ENCODE results near the gene CYP4F22.

The CYP4F22 gene

GRCh38 chr19:15595069-15595468, 86.7 kb downstream of the CYP4F22 start:
- no peaks in the 10 kb centered on the region for H3F3A ChIP-seq (ENCODE audit: insufficient read depth, low read length)
- H3K9ac ChIP-seq (ENCODE audit: low read length): no peak overlapping the region
- H3K27ac ChIP-seq (ENCODE audit: low read length): no peak overlapping the region
- peaks cover 29% of the 10 kb centered on the region for H3K27me3 ChIP-seq (replicated peaks; ENCODE audit: insufficient read depth, low read length)
- no peaks in the 10 kb centered on the region for H3K9me2 ChIP-seq (replicated peaks; ENCODE audit: insufficient read depth, low read length)
- H3K4me3 ChIP-seq (ENCODE audit: low read length): no peak overlapping the region
- no peak for TF ChIP-seq EZH2phosphoT487 (IDR thresholded peaks at IDR 0.05; ENCODE audit: low read length)
- no peak for TF ChIP-seq EZH2 (optimal IDR thresholded peaks at IDR 0.05; ENCODE audit: low read depth, low read length)
- TF ChIP-seq CTCF (IDR thresholded peaks at IDR 0.05; ENCODE audit: low read length): no peak
- no peaks in the 10 kb centered on the region for H3K79me2 ChIP-seq (ENCODE audit: low read length)
- no peaks in the 10 kb centered on the region for H3K36me3 ChIP-seq (replicated peaks; ENCODE audit: insufficient read depth, low read length)
- no peak overlapping the region for H3K4me2 ChIP-seq (ENCODE audit: low read depth, low read length)
- H3K9me3 ChIP-seq (replicated peaks; ENCODE audit: insufficient read depth, low read length): no peaks in the 10 kb centered on the region
- no peaks in the 10 kb centered on the region for H4K20me1 ChIP-seq (ENCODE audit: insufficient read depth, low read length)
- no peak for DNase-seq
- no peak overlapping the region for H2AFZ ChIP-seq (ENCODE audit: low read length)
- no peaks in the 10 kb centered on the region for H3K4me1 ChIP-seq (ENCODE audit: low read length)
